Measurements from ENCODE around the gene ATP6V1F. TPM values are rescaled to one million over a fixed set of nuclear protein-coding genes. Genes with fewer than 3 reads are reported as not detected.

The ATP6V1F gene
- total RNA-seq, 1 experiment from 2014 or later = 115 TPM

GRCh38 chr7:128865303-128865702 is 2.6 kb downstream of the ATP6V1F start:
- Histone ChIP-seq H3K23ac (ENCODE audit: insufficient read length, low read depth, low read length) (no peak overlapping the region), H3K27ac (ENCODE audit: insufficient read length, low read depth, low read length) (no peak overlapping the region), H3K18ac (ENCODE audit: insufficient read length, low read depth, low read length) (no peak overlapping the region), H3K27me3 (ENCODE audit: insufficient read depth, low read length) (peaks cover 3% of the 10 kb centered on the region; the same call in 1 of the 2 replicates), H3T11ph (ENCODE audit: low read length) (no peak overlapping the region), H2BK20ac (ENCODE audit: low read depth, low read length, poor library complexity, severe bottlenecking) (no peak overlapping the region), H3K4ac (ENCODE audit: low read depth, low read length) (no peak overlapping the region), H3K4me1 (ENCODE audit: insufficient read depth, low read length) (0 out of 2 replicates have a peak, but pooled peaks cover 3% of the 10 kb centered on the region), H4K5ac (ENCODE audit: insufficient read length, low read depth, low read length) (no peak overlapping the region), H3K79me1 (ENCODE audit: insufficient read depth, low read depth, low read length, poor library complexity, severe bottlenecking) (no peaks in the 10 kb centered on the region), H3K14ac (ENCODE audit: insufficient read depth, low read length) (no peak overlapping the region), H3K9me3 (ENCODE audit: control insufficient read depth, low read depth, low read length) (no peaks in the 10 kb centered on the region), H2BK5ac (ENCODE audit: insufficient read length, low read length) (no peak overlapping the region), H4K20me1 (ENCODE audit: control insufficient read depth, insufficient read depth, insufficient read length) (no peaks in the 10 kb centered on the region), H2BK15ac (ENCODE audit: low read depth, low read length) (no peak overlapping the region), H2BK12ac (ENCODE audit: insufficient read length, low read depth, low read length) (no peak overlapping the region), H3K23me2 (ENCODE audit: insufficient read length, low read depth, low read length, poor library complexity, severe bottlenecking) (peaks cover 20% of the 10 kb centered on the region), H3K56ac (ENCODE audit: insufficient read length, low read depth, low read length) (no peak overlapping the region), H3K79me2 (ENCODE audit: insufficient read depth, low read length) (no peaks in the 10 kb centered on the region; the same call in 1 of the 2 replicates), H4K91ac (ENCODE audit: insufficient read length, low read depth, low read length) (no peak overlapping the region), H2AFZ (ENCODE audit: low read length) (no peak overlapping the region), H3K9ac (ENCODE audit: extremely low read depth, insufficient read length, low read length) (no peak overlapping the region), H4K8ac (replicated peaks; ENCODE audit: insufficient read length, low read depth, low read length) (no peak overlapping the region), H2AK5ac (ENCODE audit: insufficient read length, low read length) (no peak overlapping the region), H2BK120ac (ENCODE audit: low read depth, low read length, poor library complexity, severe bottlenecking) (no peak overlapping the region), H3K4me2 (ENCODE audit: insufficient read depth, insufficient read length, low read length) (no peak overlapping the region)
- H3K9me3 Mint-ChIP-seq = no peaks in the 10 kb centered on the region; a peak in 1 of 5 replicates
- DNase-seq = no peak
- no CpG with 5 or more reads among the region's 12 CpGs for WGBS (ENCODE audit: extremely low coverage, insufficient read length, low lambda C conversion rate)
- H3K4me1 Mint-ChIP-seq = peaks cover 34 to 39% of the 10 kb centered on the region in 2 experiments
- peaks cover 30% of the 10 kb centered on the region for H3K27me3 Mint-ChIP-seq (ENCODE audit: low read depth)
- no peak for TF ChIP-seq CTCF (conservative IDR thresholded peaks at IDR 0.05)
- peak overlapping the region in 1 of 2 experiments; percentile 15; a peak in 1 of 5 replicates for H3K4me3 Mint-ChIP-seq
- H3K36me3 Mint-ChIP-seq (ENCODE audit: insufficient read depth in 1 of 3, low read depth in 3 of 3) = peaks cover 12 to 18% (median 15%) of the 10 kb centered on the region in 3 experiments
- H3K27ac Mint-ChIP-seq = no peak overlapping the region; a peak in 1 of 7 replicates

Measured in H9 (cell line).